ENCODE results near the gene DCUN1D1. TPM values are rescaled to one million over a fixed set of nuclear protein-coding genes. Genes with fewer than 3 reads are reported as not detected.
"Not testable (repeated sequence)": the region's sequence is repeated elsewhere in the genome, so short reads cannot be mapped to it uniquely, and the experiment has no call there.

The DCUN1D1 gene
- total RNA-seq, 2 donors from 2014 or later, result 13.4 to 26.6 TPM

DNA sequence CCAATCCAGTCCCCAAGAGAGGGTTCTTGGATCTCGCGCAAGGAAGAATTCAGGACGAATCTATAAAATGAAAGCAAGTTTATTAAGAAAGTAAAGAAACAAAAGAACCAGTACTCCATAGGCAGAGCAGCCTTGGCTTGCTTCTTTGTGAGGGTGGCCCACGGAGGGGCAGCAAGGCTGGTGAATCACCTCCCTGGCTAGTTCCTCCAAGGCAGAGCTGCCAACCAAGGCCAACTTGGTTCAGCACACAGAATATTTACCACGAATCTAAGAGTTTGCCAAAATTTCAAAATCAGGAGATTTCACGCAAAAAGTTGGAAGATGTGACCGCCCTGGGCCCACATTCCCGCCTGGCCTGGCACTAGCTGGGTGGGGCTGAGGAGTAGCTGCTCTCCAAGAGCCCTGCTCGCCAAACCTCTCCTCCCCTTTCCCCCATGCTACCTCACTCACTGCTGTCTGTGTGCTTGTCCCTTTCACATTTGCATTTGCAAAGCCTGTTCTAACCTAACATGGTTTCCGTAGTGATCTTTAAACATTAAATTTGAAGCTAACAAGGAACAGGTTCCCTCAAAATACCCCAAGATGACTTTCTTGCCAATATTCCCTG, 26.2 kb upstream of the DCUN1D1 start:
- Histone ChIP-seq H3K9me3 (no peaks in the 10 kb centered on the region), H3K4me1 (ENCODE audit: control insufficient read depth in 1 of 2, low read depth in 2 of 2) (peaks cover 13 to 21% of the 10 kb centered on the region in 2 donors), H3K27me3 (replicated peaks; ENCODE audit: insufficient read depth) (no peaks in the 10 kb centered on the region), H3K4me3 (no peak overlapping the region), H3K27ac (no peak overlapping the region), H3K36me3 (no peaks in the 10 kb centered on the region)
- DNase-seq (ENCODE audit: low spot score) (no peak), ATAC-seq (ENCODE audit: insufficient number of reproducible peaks, low FRiP score, low read depth) (no peak)
- TF ChIP-seq CTCF (IDR thresholded peaks at IDR 0.05), result no peak

GRCh38 chr3:182999767-183000166, 19.4 kb upstream of the DCUN1D1 start:
- Histone ChIP-seq H3K27ac (no peak overlapping the region), H3K27me3 (replicated peaks; ENCODE audit: insufficient read depth) (no peaks in the 10 kb centered on the region), H3K36me3 (no peaks in the 10 kb centered on the region), H3K4me3 (no peak overlapping the region), H3K4me1 (ENCODE audit: control insufficient read depth in 1 of 2, low read depth in 2 of 2) (no peaks in the 10 kb centered on the region), H3K9me3 (no peaks in the 10 kb centered on the region)
- no peak for DNase-seq (ENCODE audit: low spot score)
- no peak for TF ChIP-seq CTCF (IDR thresholded peaks at IDR 0.05)
- ATAC-seq (ENCODE audit: insufficient number of reproducible peaks, low FRiP score, low read depth), result no peak

- H3K27me3 ChIP-seq (replicated peaks; ENCODE audit: insufficient read depth); H3K4me3 ChIP-seq; DNase-seq (ENCODE audit: low spot score); H3K9me3 ChIP-seq; H3K36me3 ChIP-seq; H3K27ac ChIP-seq; ATAC-seq (ENCODE audit: insufficient number of reproducible peaks, low FRiP score, low read depth); H3K4me1 ChIP-seq (ENCODE audit: control insufficient read depth in 1 of 2, low read depth in 2 of 2): not testable (repeated sequence)
Measured at GRCh38 chr3:182993486-182994201, 13.3 kb upstream of the DCUN1D1 start.

GRCh38 chr3:182989566-182989965, 9.2 kb upstream of the DCUN1D1 start:
- no peak overlapping the region for H3K27ac ChIP-seq
- no peak for TF ChIP-seq CTCF (IDR thresholded peaks at IDR 0.05)
- H3K27me3 ChIP-seq (replicated peaks; ENCODE audit: insufficient read depth), result no peaks in the 10 kb centered on the region
- ATAC-seq (ENCODE audit: insufficient number of reproducible peaks, low FRiP score, low read depth) (no peak), DNase-seq (ENCODE audit: low spot score) (no peak)
- no peaks in the 10 kb centered on the region for H3K4me1 ChIP-seq (ENCODE audit: control insufficient read depth in 1 of 2, low read depth in 2 of 2)
- H3K4me3 ChIP-seq, result no peak overlapping the region
- H3K36me3 ChIP-seq, result no peaks in the 10 kb centered on the region
- H3K9me3 ChIP-seq, result no peaks in the 10 kb centered on the region

GRCh38 chr3:182986021-182986420, 5.7 kb upstream of the DCUN1D1 start:
- Histone ChIP-seq H3K4me1 (ENCODE audit: control insufficient read depth in 1 of 2, low read depth in 2 of 2) (peaks cover 0 to 3% of the 10 kb centered on the region in 2 donors), H3K27me3 (replicated peaks; ENCODE audit: insufficient read depth) (no peaks in the 10 kb centered on the region), H3K4me3 (no peak overlapping the region), H3K9me3 (no peaks in the 10 kb centered on the region), H3K36me3 (no peaks in the 10 kb centered on the region), H3K27ac (no peak overlapping the region)
- DNase-seq (ENCODE audit: low spot score), result no peak
- no peak for ATAC-seq (ENCODE audit: insufficient number of reproducible peaks, low FRiP score, low read depth)
- no peak for TF ChIP-seq CTCF (IDR thresholded peaks at IDR 0.05)
